H9 (cell line): ENCODE data around the gene PDIA4. TPM values are rescaled to one million over a fixed set of nuclear protein-coding genes. Genes with fewer than 3 reads are reported as not detected.

Experiments
- DNase-seq: peaks from one replicate; pipeline ENCODE4 v3.0.0-alpha.2; 2017
- H2AFZ ChIP-seq: one replicate; pipeline ENCODE4 v1.6.1; 2013; ENCODE audit warnings: mild to moderate bottlenecking, low read length, control low read depth, moderate library complexity
- H2AK5ac ChIP-seq: 2 replicates; pipeline ENCODE4 v1.6.1; 2013; ENCODE audit warnings: low read length, control low read depth, mixed read lengths; ENCODE audit not compliant: insufficient read length
- H2BK120ac ChIP-seq: one replicate; pipeline ENCODE4 v1.6.1; 2013; ENCODE audit warnings: low read depth, mild to moderate bottlenecking, low read length, control low read depth, inconsistent platforms; ENCODE audit not compliant: poor library complexity, severe bottlenecking
- H2BK12ac ChIP-seq: 2 replicates; pipeline ENCODE4 v1.6.1; 2013; ENCODE audit warnings: low read length, control low read depth, mixed read lengths, low read depth; ENCODE audit not compliant: insufficient read length
- H2BK15ac ChIP-seq: 2 replicates; pipeline ENCODE4 v1.6.1; 2013; ENCODE audit warnings: low read depth, low read length, control low read depth
- H2BK20ac ChIP-seq: one replicate; pipeline ENCODE4 v1.6.1; 2013; ENCODE audit warnings: low read depth, mild to moderate bottlenecking, low read length, control low read depth, inconsistent platforms; ENCODE audit not compliant: poor library complexity, severe bottlenecking
- H2BK5ac ChIP-seq: 2 replicates; pipeline ENCODE4 v1.6.1; 2013; ENCODE audit warnings: low read length, control low read depth, mixed read lengths; ENCODE audit not compliant: insufficient read length
- H3K14ac ChIP-seq: 2 replicates; pipeline ENCODE4 v1.6.1; 2013; ENCODE audit warnings: low read length, control low read depth; ENCODE audit not compliant: insufficient read depth
- H3K18ac ChIP-seq: 2 replicates; pipeline ENCODE4 v1.6.1; 2013; ENCODE audit warnings: low read depth, mild to moderate bottlenecking, mixed read lengths, low read length, control low read depth; ENCODE audit not compliant: insufficient read length
- H3K23ac ChIP-seq: 2 replicates; pipeline ENCODE4 v1.6.1; 2013; ENCODE audit warnings: low read length, control low read depth, mixed read lengths, low read depth; ENCODE audit not compliant: insufficient read length
- H3K23me2 ChIP-seq: 2 replicates; pipeline ENCODE4 v1.6.1; 2013; ENCODE audit warnings: low read depth, mild to moderate bottlenecking, mixed read lengths, low read length, control low read depth; ENCODE audit not compliant: insufficient read length, poor library complexity, severe bottlenecking
- H3K27ac ChIP-seq: 2 replicates; pipeline ENCODE4 v1.5.1; 2013; ENCODE audit warnings: low read length, control low read depth, mixed read lengths, low read depth; ENCODE audit not compliant: insufficient read length
- H3K27me3 ChIP-seq: 2 replicates; pipeline ENCODE4 v1.6.1; 2013; ENCODE audit warnings: low read length, control low read depth, inconsistent platforms; ENCODE audit not compliant: insufficient read depth
- H3K4ac ChIP-seq: 2 replicates; pipeline ENCODE4 v1.6.1; 2013; ENCODE audit warnings: low read depth, mild to moderate bottlenecking, control low read depth, inconsistent platforms, low read length, moderate library complexity
- H3K4me1 ChIP-seq: 2 replicates; pipeline ENCODE4 v1.6.1; 2013; ENCODE audit warnings: low read length, control low read depth, inconsistent platforms; ENCODE audit not compliant: insufficient read depth
- H3K4me2 ChIP-seq: 2 replicates; pipeline ENCODE4 v1.6.1; 2013; ENCODE audit warnings: low read length, control low read depth, mixed read lengths; ENCODE audit not compliant: insufficient read length, insufficient read depth
- H3K56ac ChIP-seq: 2 replicates; pipeline ENCODE4 v1.6.1; 2013; ENCODE audit warnings: low read depth, mild to moderate bottlenecking, mixed read lengths, low read length, control low read depth; ENCODE audit not compliant: insufficient read length
- H3K79me1 ChIP-seq: 2 replicates; pipeline ENCODE4 v1.6.1; 2013; ENCODE audit warnings: low read depth, mild to moderate bottlenecking, moderate library complexity, low read length, control low read depth, inconsistent platforms; ENCODE audit not compliant: insufficient read depth, poor library complexity, severe bottlenecking
- H3K79me2 ChIP-seq: 2 replicates; pipeline ENCODE4 v1.6.1; 2013; ENCODE audit warnings: low read length, control low read depth, inconsistent platforms; ENCODE audit not compliant: insufficient read depth
- H3K9ac ChIP-seq: 2 replicates; pipeline ENCODE4 v1.6.1; 2013; ENCODE audit warnings: low read length, control low read depth, mixed read lengths; ENCODE audit not compliant: insufficient read length; ENCODE audit errors: extremely low read depth
- H3K9me3 ChIP-seq: one replicate; pipeline ENCODE4 v1.6.1; 2013; ENCODE audit warnings: low read depth, low read length, inconsistent platforms; ENCODE audit not compliant: control insufficient read depth
- H3T11ph ChIP-seq: one replicate; pipeline ENCODE4 v1.6.1; 2013; ENCODE audit warnings: mild to moderate bottlenecking, low read length, control low read depth, inconsistent platforms
- H4K20me1 ChIP-seq: one replicate; pipeline ENCODE4 v1.6.1; 2013; ENCODE audit not compliant: control insufficient read depth, insufficient read length, insufficient read depth
- H4K5ac ChIP-seq: 2 replicates; pipeline ENCODE4 v1.6.1; 2013; ENCODE audit warnings: low read depth, mild to moderate bottlenecking, mixed read lengths, low read length, control low read depth; ENCODE audit not compliant: insufficient read length
- H4K8ac ChIP-seq: replicated peaks from 2 replicates; pipeline ENCODE4 v1.6.1; 2013; ENCODE audit warnings: low read length, control low read depth, mixed read lengths, low read depth; ENCODE audit not compliant: insufficient read length
- H4K91ac ChIP-seq: 2 replicates; pipeline ENCODE4 v1.6.1; 2013; ENCODE audit warnings: low read depth, mild to moderate bottlenecking, moderate library complexity, mixed read lengths, low read length, control low read depth; ENCODE audit not compliant: insufficient read length
- H3K27ac Mint-ChIP-seq, 3 experiments: 2 replicates in 2 of 3; 3 replicates in 1 of 3; pipeline ENCODE4 v1.8.0; 2020 to 2021; ENCODE audit warnings: mixed read lengths in 3 of 3, mild to moderate bottlenecking in 1 of 3, moderate library complexity in 1 of 3
- H3K27me3 Mint-ChIP-seq: 2 replicates; pipeline ENCODE4 v1.8.0; 2021; ENCODE audit warnings: low read depth, mild to moderate bottlenecking, moderate library complexity, mixed read lengths
- H3K36me3 Mint-ChIP-seq, 3 experiments: 2 replicates in 2 of 3; 3 replicates in 1 of 3; pipeline ENCODE4 v1.8.0; 2020 to 2021; ENCODE audit warnings: low read depth in 3 of 3, mixed read lengths in 3 of 3; ENCODE audit not compliant: insufficient read depth in 1 of 3
- H3K4me1 Mint-ChIP-seq, 2 experiments: 2 replicates each; pipeline ENCODE4 v1.8.0; 2020; ENCODE audit warnings: mixed read lengths in 2 of 2
- H3K4me3 Mint-ChIP-seq, 2 experiments: 2 replicates in 1 of 2; 3 replicates in 1 of 2; pipeline ENCODE4 v1.8.0; 2020 to 2021; ENCODE audit warnings: mild to moderate bottlenecking in 2 of 2, mixed read lengths in 2 of 2, moderate library complexity in 1 of 2
- H3K9me3 Mint-ChIP-seq, 2 experiments: 2 replicates in 1 of 2; 3 replicates in 1 of 2; pipeline ENCODE4 v1.8.0; 2020; ENCODE audit warnings: mild to moderate bottlenecking in 2 of 2, mixed read lengths in 2 of 2, moderate library complexity in 1 of 2
- WGBS: extraction: QIAGEN DNeasy Blood & Tissue Kit; methylation state at CpG from one replicate; pipeline ENCODE4 v1.1.7; 2013; ENCODE audit warnings: missing lambda C conversion rate, low lambda C conversion rate, mixed read lengths; ENCODE audit not compliant: insufficient read length; ENCODE audit errors: extremely low coverage; 5-methylcytosine and 5-hydroxymethylcytosine counted together
- total RNA-seq: library from RNA; stranded (reverse); gene quantifications from 2 replicates; pipeline ENCODE4 v1.2.1, GENCODE V29; 2021
- TF ChIP-seq, protein P1 (sequence below): fragments of 200-600 bp; sonication (generic); conservative IDR thresholded peaks from 3 replicates; pipeline ENCODE4 v1.8.0; 2021; ENCODE audit warnings: antibody characterized with exemption, mild to moderate bottlenecking

The PDIA4 gene
- total RNA-seq, 1 experiment from 2014 or later, result 217 TPM

DNA sequence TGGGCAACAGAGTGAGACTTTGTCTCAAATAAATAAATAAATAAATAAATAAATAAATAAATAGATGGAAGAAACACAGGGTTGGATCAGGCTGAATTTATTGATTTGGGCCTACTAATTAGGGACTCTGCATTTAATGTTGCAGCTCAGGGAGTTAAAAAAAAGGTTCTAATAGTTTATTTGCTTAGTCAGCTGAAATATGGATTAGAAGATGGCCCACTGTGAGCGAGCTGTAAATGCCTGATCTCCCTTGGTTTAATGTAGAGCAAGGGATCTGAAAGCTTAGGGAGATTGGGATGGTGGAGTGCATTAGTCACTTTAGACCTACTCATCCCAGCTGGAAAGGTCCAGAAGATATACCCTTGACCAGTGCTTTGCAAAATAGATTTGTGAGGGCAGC is 25.1 kb upstream of the PDIA4 start:
- no peaks in the 10 kb centered on the region for H3K23me2 ChIP-seq
- H4K20me1 ChIP-seq, result no peaks in the 10 kb centered on the region
- no peak overlapping the region for H3K18ac ChIP-seq
- TF ChIP-seq, protein P1, sequence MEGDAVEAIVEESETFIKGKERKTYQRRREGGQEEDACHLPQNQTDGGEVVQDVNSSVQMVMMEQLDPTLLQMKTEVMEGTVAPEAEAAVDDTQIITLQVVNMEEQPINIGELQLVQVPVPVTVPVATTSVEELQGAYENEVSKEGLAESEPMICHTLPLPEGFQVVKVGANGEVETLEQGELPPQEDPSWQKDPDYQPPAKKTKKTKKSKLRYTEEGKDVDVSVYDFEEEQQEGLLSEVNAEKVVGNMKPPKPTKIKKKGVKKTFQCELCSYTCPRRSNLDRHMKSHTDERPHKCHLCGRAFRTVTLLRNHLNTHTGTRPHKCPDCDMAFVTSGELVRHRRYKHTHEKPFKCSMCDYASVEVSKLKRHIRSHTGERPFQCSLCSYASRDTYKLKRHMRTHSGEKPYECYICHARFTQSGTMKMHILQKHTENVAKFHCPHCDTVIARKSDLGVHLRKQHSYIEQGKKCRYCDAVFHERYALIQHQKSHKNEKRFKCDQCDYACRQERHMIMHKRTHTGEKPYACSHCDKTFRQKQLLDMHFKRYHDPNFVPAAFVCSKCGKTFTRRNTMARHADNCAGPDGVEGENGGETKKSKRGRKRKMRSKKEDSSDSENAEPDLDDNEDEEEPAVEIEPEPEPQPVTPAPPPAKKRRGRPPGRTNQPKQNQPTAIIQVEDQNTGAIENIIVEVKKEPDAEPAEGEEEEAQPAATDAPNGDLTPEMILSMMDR, result no peak
- no peak overlapping the region for H2BK15ac ChIP-seq
- no peak overlapping the region for H4K91ac ChIP-seq
- Mint-ChIP-seq H3K4me3 (no peak overlapping the region), H3K4me1 (no peaks in the 10 kb centered on the region), H3K27ac (no peak overlapping the region), H3K36me3 (no peaks in the 10 kb centered on the region), H3K9me3 (peaks cover 3 to 6% of the 10 kb centered on the region in 2 experiments; a peak in 2 of 5 replicates), H3K27me3 (peaks cover 5% of the 10 kb centered on the region)
- H2BK12ac ChIP-seq, result no peak overlapping the region
- H3T11ph ChIP-seq, result no peak overlapping the region
- WGBS, result no CpG with 5 or more reads among the region's 1 CpG
- no peak overlapping the region for H4K8ac ChIP-seq
- H2BK120ac ChIP-seq, result no peak overlapping the region
- H3K56ac ChIP-seq, result no peak overlapping the region
- H3K4me1 ChIP-seq, result no peaks in the 10 kb centered on the region
- no peak overlapping the region for H3K14ac ChIP-seq
- no peaks in the 10 kb centered on the region for H3K27me3 ChIP-seq
- no peak overlapping the region for H4K5ac ChIP-seq
- no peak overlapping the region for H3K9ac ChIP-seq
- H3K4ac ChIP-seq, result no peak overlapping the region
- no peak overlapping the region for H2AFZ ChIP-seq
- H3K9me3 ChIP-seq, result no peaks in the 10 kb centered on the region
- H2BK5ac ChIP-seq, result no peak overlapping the region
- no peaks in the 10 kb centered on the region for H3K79me1 ChIP-seq
- H3K4me2 ChIP-seq, result no peak overlapping the region
- H2BK20ac ChIP-seq, result no peak overlapping the region
- no peak overlapping the region for H2AK5ac ChIP-seq
- no peak overlapping the region for H3K27ac ChIP-seq
- H3K23ac ChIP-seq, result no peak overlapping the region
- no peak for DNase-seq
- H3K79me2 ChIP-seq, result no peaks in the 10 kb centered on the region
